Tibial artery (tissue), 4 donors: ENCODE data around the gene PXDN.

Experiments used
- DNase-seq, 2 donors: peaks; one replicate each; pipeline ENCODE4 v3.0.0-alpha.2; 2019
- H3K27ac ChIP-seq, 2 donors: fragments of 200-600 bp; sonication (generic) in 1 of 2; 1 replicate in 1 of 2; 2 replicates in 1 of 2; pipeline ENCODE4 v1.5.1; 2018 to 2019; ENCODE audit warnings: mild to moderate bottlenecking in 1 of 2
- H3K27me3 ChIP-seq, 2 donors: fragments of 200-600 bp; sonication (generic) in 1 of 2; one replicate each; pipeline versions ENCODE4 v1.5.1 to v1.6.0; 2016 to 2019
- H3K36me3 ChIP-seq, 3 donors: fragments of 200-600 bp; sonication (generic) in 2 of 3; one replicate each; pipeline ENCODE4 v1.5.1; 2016 to 2019; ENCODE audit warnings: mild to moderate bottlenecking in 2 of 3
- H3K4me1 ChIP-seq, 4 donors: fragments of 200-600 bp; sonication (generic) in 2 of 4; 1 replicate in 3 of 4; 2 replicates in 1 of 4; pipeline ENCODE4 v1.5.1; 2016 to 2019
- H3K4me3 ChIP-seq, 2 donors: fragments of 200-600 bp; sonication (generic) in 1 of 2; 1 replicate in 1 of 2; 2 replicates in 1 of 2; pipeline ENCODE4 v1.5.1; 2018 to 2019; ENCODE audit warnings: mild to moderate bottlenecking in 2 of 2
- H3K9me3 ChIP-seq, 3 donors: fragments of 200-600 bp; sonication (generic) in 1 of 3; one replicate each; pipeline ENCODE4 v1.5.1; 2016 to 2019
- CTCF ChIP-seq, 2 experiments: fragments of 200-600 bp in 1 of 2; fragments of 450-650 bp in 1 of 2; IDR thresholded peaks; one replicate each; pipeline ENCODE4 v1.5.1; 2017 to 2019; ENCODE audit warnings: antibody characterized with exemption in 2 of 2, mild to moderate bottlenecking in 1 of 2, moderate library complexity in 1 of 2
- intact Hi-C: fragments of 100-400 bp; cut with DNase I; formaldehyde crosslinking; loops from one replicate; pipeline ENCODE4 v1.15.0; 2023; ENCODE audit warnings: low total_unique reads

Gene PXDN

GRCh38 chr2:1692342-1692741 is 52.0 kb downstream of the PXDN start:
- no peak for TF ChIP-seq CTCF (IDR thresholded peaks at IDR 0.05)
- no peaks in the 10 kb centered on the region for H3K27me3 ChIP-seq
- H3K4me1 ChIP-seq: peaks cover 0 to 3% (median 0%) of the 10 kb centered on the region in 4 donors
- H3K36me3 ChIP-seq: peaks cover 12 to 36% (median 34%) of the 10 kb centered on the region in 3 donors
- no peak overlapping the region for H3K4me3 ChIP-seq
- no peak overlapping the region for H3K27ac ChIP-seq
- H3K9me3 ChIP-seq: no peaks in the 10 kb centered on the region
- intact Hi-C loops: no loop called here
- no peak for DNase-seq

GRCh38 chr2:1691366-1691765 is 52.9 kb downstream of the PXDN start:
- no peak for DNase-seq
- no peak overlapping the region for H3K27ac ChIP-seq
- intact Hi-C loops: no loop called here
- H3K36me3 ChIP-seq: peaks cover 20 to 46% (median 44%) of the 10 kb centered on the region in 3 donors
- H3K9me3 ChIP-seq: no peaks in the 10 kb centered on the region
- no peak for TF ChIP-seq CTCF (IDR thresholded peaks at IDR 0.05)
- no peak overlapping the region for H3K4me3 ChIP-seq
- no peaks in the 10 kb centered on the region for H3K27me3 ChIP-seq
- H3K4me1 ChIP-seq: peaks cover 0 to 3% (median 1%) of the 10 kb centered on the region in 4 donors

- intact Hi-C loops: no loop called here
- Histone ChIP-seq H3K36me3 (peaks cover 20 to 54% (median 48%) of the 10 kb centered on the region in 3 donors), H3K27me3 (no peaks in the 10 kb centered on the region), H3K4me1 (peaks cover 0 to 8% (median 2%) of the 10 kb centered on the region in 4 donors), H3K27ac (no peak overlapping the region), H3K9me3 (no peaks in the 10 kb centered on the region), H3K4me3 (no peak overlapping the region)
- no peak for DNase-seq
- no peak for TF ChIP-seq CTCF (IDR thresholded peaks at IDR 0.05)
These were observed 54.1 kb downstream of the PXDN start for GRCh38 chr2:1690056-1690775.

- TF ChIP-seq CTCF (IDR thresholded peaks at IDR 0.05): no peak
- Histone ChIP-seq H3K4me1 (peaks cover 0 to 8% (median 1%) of the 10 kb centered on the region in 4 donors), H3K27ac (no peak overlapping the region), H3K9me3 (no peaks in the 10 kb centered on the region), H3K4me3 (no peak overlapping the region), H3K36me3 (peaks cover 20 to 58% (median 48%) of the 10 kb centered on the region in 3 donors), H3K27me3 (no peaks in the 10 kb centered on the region)
- no peak for DNase-seq
- intact Hi-C loops: loop anchor here (1.0 kb wide), 1 partner anchor 29 kb away; no protein-coding TSS in a partner anchor
These were observed 55.5 kb downstream of the PXDN start for GRCh38 chr2:1688859-1689258.

GRCh38 chr2:1688161-1688560 is 56.2 kb downstream of the PXDN start:
- peaks cover 0 to 8% (median 0%) of the 10 kb centered on the region in 4 donors for H3K4me1 ChIP-seq
- H3K36me3 ChIP-seq: peaks cover 27 to 62% (median 48%) of the 10 kb centered on the region in 3 donors
- intact Hi-C loops: no loop called here
- no peak for DNase-seq
- no peaks in the 10 kb centered on the region for H3K9me3 ChIP-seq
- H3K27me3 ChIP-seq: no peaks in the 10 kb centered on the region
- TF ChIP-seq CTCF (IDR thresholded peaks at IDR 0.05): no peak
- H3K4me3 ChIP-seq: no peak overlapping the region
- H3K27ac ChIP-seq: no peak overlapping the region
